ENCODE data around the gene KAT2B. TPM values are rescaled to one million over a fixed set of nuclear protein-coding genes. Genes with fewer than 3 reads are reported as not detected.

Gene KAT2B
- polyA plus RNA-seq, 1 donor from 2014 or later, result 14.2 TPM

- H3K4me3 ChIP-seq (ENCODE audit: low read length), result no peak overlapping the region
Measured at GRCh38 chr3:20110826-20111225, 70.6 kb downstream of the KAT2B start.

GRCh38 chr3:20111836-20112235, 71.6 kb downstream of the KAT2B start:
- H3K79me2 ChIP-seq (replicated peaks; ENCODE audit: insufficient read depth, low read length), result no peaks in the 10 kb centered on the region
- no peaks in the 10 kb centered on the region for H3K27me3 ChIP-seq (ENCODE audit: insufficient read depth, low read depth, low read length)
- no peaks in the 10 kb centered on the region for H4K20me1 ChIP-seq (ENCODE audit: insufficient read depth)
- H2AFZ ChIP-seq (ENCODE audit: low read depth, low read length), result no peak overlapping the region
- H3K9ac ChIP-seq (ENCODE audit: low read length), result no peak overlapping the region
- H3K9me2 ChIP-seq (ENCODE audit: insufficient read depth, low read length), result no peaks in the 10 kb centered on the region
- no peaks in the 10 kb centered on the region for H3K9me3 ChIP-seq (ENCODE audit: low read length)
- H3K4me2 ChIP-seq (ENCODE audit: low read length), result no peak overlapping the region
- no peaks in the 10 kb centered on the region for H3K36me3 ChIP-seq (ENCODE audit: insufficient read depth, low read length)
- no peak overlapping the region for H3K27ac ChIP-seq (ENCODE audit: low read length)
- H3F3A ChIP-seq (ENCODE audit: insufficient read depth, low read length, poor library complexity, severe bottlenecking), result no peaks in the 10 kb centered on the region
- no peak overlapping the region for H3K4me3 ChIP-seq (ENCODE audit: low read length)
- TF ChIP-seq REST (IDR thresholded peaks at IDR 0.05; ENCODE audit: borderline replicate concordance) (no peak), SMC3 (conservative IDR thresholded peaks at IDR 0.05; ENCODE audit: poor library complexity) (no peak), EZH2 (IDR thresholded peaks at IDR 0.05; ENCODE audit: borderline replicate concordance, insufficient read depth, low read length, poor library complexity, severe bottlenecking) (no peak), POLR2AphosphoS5 (IDR thresholded peaks at IDR 0.05) (no peak), EP300 (conservative IDR thresholded peaks at IDR 0.05; ENCODE audit: poor library complexity, severe bottlenecking) (no peak), TAF1 (IDR thresholded peaks at IDR 0.05; ENCODE audit: low read depth) (no peak), MXI1 (conservative IDR thresholded peaks at IDR 0.05; ENCODE audit: poor library complexity, severe bottlenecking) (no peak)
- TF ChIP-seq, protein P1, sequence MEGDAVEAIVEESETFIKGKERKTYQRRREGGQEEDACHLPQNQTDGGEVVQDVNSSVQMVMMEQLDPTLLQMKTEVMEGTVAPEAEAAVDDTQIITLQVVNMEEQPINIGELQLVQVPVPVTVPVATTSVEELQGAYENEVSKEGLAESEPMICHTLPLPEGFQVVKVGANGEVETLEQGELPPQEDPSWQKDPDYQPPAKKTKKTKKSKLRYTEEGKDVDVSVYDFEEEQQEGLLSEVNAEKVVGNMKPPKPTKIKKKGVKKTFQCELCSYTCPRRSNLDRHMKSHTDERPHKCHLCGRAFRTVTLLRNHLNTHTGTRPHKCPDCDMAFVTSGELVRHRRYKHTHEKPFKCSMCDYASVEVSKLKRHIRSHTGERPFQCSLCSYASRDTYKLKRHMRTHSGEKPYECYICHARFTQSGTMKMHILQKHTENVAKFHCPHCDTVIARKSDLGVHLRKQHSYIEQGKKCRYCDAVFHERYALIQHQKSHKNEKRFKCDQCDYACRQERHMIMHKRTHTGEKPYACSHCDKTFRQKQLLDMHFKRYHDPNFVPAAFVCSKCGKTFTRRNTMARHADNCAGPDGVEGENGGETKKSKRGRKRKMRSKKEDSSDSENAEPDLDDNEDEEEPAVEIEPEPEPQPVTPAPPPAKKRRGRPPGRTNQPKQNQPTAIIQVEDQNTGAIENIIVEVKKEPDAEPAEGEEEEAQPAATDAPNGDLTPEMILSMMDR (IDR thresholded peaks at IDR 0.05; ENCODE audit: poor library complexity, severe bottlenecking), result no peak

More at GRCh38 chr3:20110826-20111225, 70.6 kb downstream of the KAT2B start:
- TF ChIP-seq, protein P1 (IDR thresholded peaks at IDR 0.05; ENCODE audit: poor library complexity, severe bottlenecking), result no peak
- TF ChIP-seq EP300 (conservative IDR thresholded peaks at IDR 0.05; ENCODE audit: poor library complexity, severe bottlenecking) (no peak), MXI1 (conservative IDR thresholded peaks at IDR 0.05; ENCODE audit: poor library complexity, severe bottlenecking) (no peak), SMC3 (conservative IDR thresholded peaks at IDR 0.05; ENCODE audit: poor library complexity) (no peak), TAF1 (IDR thresholded peaks at IDR 0.05; ENCODE audit: low read depth) (no peak), RAD21 (conservative IDR thresholded peaks at IDR 0.05) (no peak), REST (IDR thresholded peaks at IDR 0.05; ENCODE audit: borderline replicate concordance) (no peak), POLR2AphosphoS5 (IDR thresholded peaks at IDR 0.05) (no peak), EZH2 (IDR thresholded peaks at IDR 0.05; ENCODE audit: borderline replicate concordance, insufficient read depth, low read length, poor library complexity, severe bottlenecking) (no peak)
- H3F3A ChIP-seq (ENCODE audit: insufficient read depth, low read length, poor library complexity, severe bottlenecking), result no peaks in the 10 kb centered on the region
- no peaks in the 10 kb centered on the region for H3K79me2 ChIP-seq (replicated peaks; ENCODE audit: insufficient read depth, low read length)
- H3K9ac ChIP-seq (ENCODE audit: low read length), result no peak overlapping the region
- H3K27ac ChIP-seq (ENCODE audit: low read length), result no peak overlapping the region
- no peaks in the 10 kb centered on the region for H4K20me1 ChIP-seq (ENCODE audit: insufficient read depth)
- no peak overlapping the region for H2AFZ ChIP-seq (ENCODE audit: low read depth, low read length)
- H3K9me3 ChIP-seq (ENCODE audit: low read length), result no peaks in the 10 kb centered on the region
- H3K36me3 ChIP-seq (ENCODE audit: insufficient read depth, low read length), result no peaks in the 10 kb centered on the region
- H3K9me2 ChIP-seq (ENCODE audit: insufficient read depth, low read length), result no peaks in the 10 kb centered on the region
- H3K27me3 ChIP-seq (ENCODE audit: insufficient read depth, low read depth, low read length), result no peaks in the 10 kb centered on the region
- no peak overlapping the region for H3K4me2 ChIP-seq (ENCODE audit: low read length)

Data from neural cell (in vitro differentiated cells).